ENCODE results near the gene ZNF385B.

Gene ZNF385B

GRCh38 chr2:179541586-179541985, 319.8 kb downstream of the ZNF385B start:
- H3K4me3 ChIP-seq (ENCODE audit: low read depth, low read length) = no peak overlapping the region
- TF ChIP-seq, protein P1, sequence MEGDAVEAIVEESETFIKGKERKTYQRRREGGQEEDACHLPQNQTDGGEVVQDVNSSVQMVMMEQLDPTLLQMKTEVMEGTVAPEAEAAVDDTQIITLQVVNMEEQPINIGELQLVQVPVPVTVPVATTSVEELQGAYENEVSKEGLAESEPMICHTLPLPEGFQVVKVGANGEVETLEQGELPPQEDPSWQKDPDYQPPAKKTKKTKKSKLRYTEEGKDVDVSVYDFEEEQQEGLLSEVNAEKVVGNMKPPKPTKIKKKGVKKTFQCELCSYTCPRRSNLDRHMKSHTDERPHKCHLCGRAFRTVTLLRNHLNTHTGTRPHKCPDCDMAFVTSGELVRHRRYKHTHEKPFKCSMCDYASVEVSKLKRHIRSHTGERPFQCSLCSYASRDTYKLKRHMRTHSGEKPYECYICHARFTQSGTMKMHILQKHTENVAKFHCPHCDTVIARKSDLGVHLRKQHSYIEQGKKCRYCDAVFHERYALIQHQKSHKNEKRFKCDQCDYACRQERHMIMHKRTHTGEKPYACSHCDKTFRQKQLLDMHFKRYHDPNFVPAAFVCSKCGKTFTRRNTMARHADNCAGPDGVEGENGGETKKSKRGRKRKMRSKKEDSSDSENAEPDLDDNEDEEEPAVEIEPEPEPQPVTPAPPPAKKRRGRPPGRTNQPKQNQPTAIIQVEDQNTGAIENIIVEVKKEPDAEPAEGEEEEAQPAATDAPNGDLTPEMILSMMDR (IDR thresholded peaks at IDR 0.05; ENCODE audit: low read depth, low read length) = no peak
- in situ Hi-C loops (cut with HindIII; ENCODE audit: low sequenced_read_pairs) = no loop called here
- DNase-seq (ENCODE audit: low read depth, low spot score) = no peak

- TF ChIP-seq, protein P1 (IDR thresholded peaks at IDR 0.05; ENCODE audit: low read depth, low read length) = no peak
- in situ Hi-C loops (cut with HindIII; ENCODE audit: low sequenced_read_pairs) = no loop called here
- no peak for DNase-seq (ENCODE audit: low read depth, low spot score)
- H3K4me3 ChIP-seq (ENCODE audit: low read depth, low read length) = no peak overlapping the region
Observed at GRCh38 chr2:179539124-179539511, 322.3 kb downstream of the ZNF385B start.

- DNase-seq (ENCODE audit: low read depth, low spot score) = no peak
- TF ChIP-seq, protein P1 (IDR thresholded peaks at IDR 0.05; ENCODE audit: low read depth, low read length) = no peak
- H3K4me3 ChIP-seq (ENCODE audit: low read depth, low read length) = no peak overlapping the region
- in situ Hi-C loops (cut with HindIII; ENCODE audit: low sequenced_read_pairs) = no loop called here
Observed at GRCh38 chr2:179538406-179539123, 322.8 kb downstream of the ZNF385B start.

DNA sequence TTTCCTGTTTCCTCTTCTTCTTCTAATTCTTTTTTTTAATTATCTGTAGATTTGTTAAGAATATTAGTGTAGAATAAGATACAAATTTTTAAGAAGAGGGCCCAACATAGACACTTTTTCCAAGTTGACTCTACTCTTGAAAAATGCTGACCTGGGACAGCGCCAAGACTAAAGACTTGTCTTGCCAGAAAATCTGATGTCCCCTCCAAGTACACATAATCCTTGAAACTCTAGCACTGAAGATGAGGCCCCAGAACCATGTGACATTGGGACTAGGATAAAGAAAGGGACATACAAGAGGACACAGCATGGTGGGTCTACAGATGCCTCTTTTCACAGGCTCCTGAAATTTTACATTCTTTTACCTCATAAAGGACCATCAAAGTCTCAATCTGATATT, 325.2 kb downstream of the ZNF385B start:
- H3K4me3 ChIP-seq (ENCODE audit: low read depth, low read length) = no peak overlapping the region
- in situ Hi-C loops (cut with HindIII; ENCODE audit: low sequenced_read_pairs) = no loop called here
- TF ChIP-seq, protein P1 (IDR thresholded peaks at IDR 0.05; ENCODE audit: low read depth, low read length) = no peak
- DNase-seq (ENCODE audit: low read depth, low spot score) = no peak

DNA sequence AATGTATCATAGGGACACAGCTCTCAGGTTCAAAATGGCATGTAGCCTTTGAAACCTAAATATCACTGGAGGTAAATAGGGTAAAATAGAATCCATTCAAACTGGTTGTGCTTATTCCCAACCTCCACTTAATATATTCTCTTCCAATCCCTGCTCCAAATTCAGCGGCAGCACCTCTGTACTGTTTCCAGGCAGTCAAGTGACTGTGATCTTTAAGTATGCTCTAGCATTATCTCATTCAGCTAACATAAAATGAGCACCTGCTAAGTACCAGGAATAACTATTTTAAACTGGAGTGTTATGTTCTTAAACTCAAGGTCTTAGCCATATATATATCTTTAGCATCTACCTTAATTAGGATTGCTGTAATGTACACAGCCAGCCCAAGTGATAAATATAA, 327.5 kb downstream of the ZNF385B start:
- in situ Hi-C loops (cut with HindIII; ENCODE audit: low sequenced_read_pairs) = no loop called here
- TF ChIP-seq, protein P1 (IDR thresholded peaks at IDR 0.05; ENCODE audit: low read depth, low read length) = no peak
- no peak for DNase-seq (ENCODE audit: low read depth, low spot score)
- H3K4me3 ChIP-seq (ENCODE audit: low read depth, low read length) = no peak overlapping the region

DNA sequence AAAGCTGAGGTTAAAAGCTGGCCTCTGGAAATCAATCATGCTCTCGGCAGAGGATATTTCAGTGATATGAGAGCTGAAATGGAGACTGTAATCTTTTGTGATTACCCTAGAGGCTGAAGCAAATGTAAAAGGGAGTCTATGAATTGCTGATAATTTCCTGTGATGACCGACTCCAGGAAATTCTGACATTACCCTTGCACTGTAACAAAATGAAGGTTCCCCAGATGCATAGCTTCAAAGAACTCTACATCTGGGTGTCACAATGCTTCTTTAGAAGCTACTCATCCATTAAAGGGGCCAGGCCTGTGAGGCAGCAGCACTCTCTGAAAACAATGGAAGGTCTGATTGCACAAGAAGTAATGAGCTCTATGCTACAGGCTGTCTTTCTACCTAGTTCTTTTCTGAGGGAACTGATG, 328.5 kb downstream of the ZNF385B start:
- DNase-seq (ENCODE audit: low read depth, low spot score) = no peak
- H3K4me3 ChIP-seq (ENCODE audit: low read depth, low read length) = no peak overlapping the region
- in situ Hi-C loops (cut with HindIII; ENCODE audit: low sequenced_read_pairs) = no loop called here
- TF ChIP-seq, protein P1 (IDR thresholded peaks at IDR 0.05; ENCODE audit: low read depth, low read length) = no peak

Data from astrocyte of the spinal cord (primary cell).